ENCODE results near the gene PSD.

PSD gene

GRCh38 chr10:102402512-102402896, 16.1 kb downstream of the PSD start:
- no peak for ATAC-seq

- no peak for ATAC-seq
Measured at GRCh38 chr10:102401735-102402511, 16.7 kb downstream of the PSD start.

- ATAC-seq: no peak
Measured at GRCh38 chr10:102401342-102401654, 17.3 kb downstream of the PSD start.

- ATAC-seq: no peak
Measured at GRCh38 chr10:102400598-102401341, 17.8 kb downstream of the PSD start.

- ATAC-seq: no peak
Measured at GRCh38 chr10:102400076-102400475, 18.5 kb downstream of the PSD start.

GRCh38 chr10:102399217-102400021, 19.2 kb downstream of the PSD start:
- peak; percentile 61 to 69 for ATAC-seq

- ATAC-seq: no peak
Measured at GRCh38 chr10:102398172-102399020, 20.2 kb downstream of the PSD start.

GRCh38 chr10:102397222-102398171, 21.1 kb downstream of the PSD start:
- no peak for ATAC-seq

GRCh38 chr10:102396730-102397151, 21.8 kb downstream of the PSD start:
- ATAC-seq: no peak

- no peak for ATAC-seq
Measured at GRCh38 chr10:102396317-102396650, 22.3 kb downstream of the PSD start.

- peak; percentile 17 to 27 for ATAC-seq
Measured at GRCh38 chr10:102395400-102396316, 22.9 kb downstream of the PSD start, which contains the start of gene NFKB2. NFKB2 (plus strand) TSS chr10:102395705; CDS start chr10:102395960, 255 bp downstream.

- peak; percentile 6 to 11 for ATAC-seq
Measured at GRCh38 chr10:102394801-102395399, 23.7 kb downstream of the PSD start.

- peak; percentile 87 to 92 for ATAC-seq
Measured at GRCh38 chr10:102394079-102394800, 24.3 kb downstream of the PSD start.

GRCh38 chr10:102393411-102394078, 25.0 kb downstream of the PSD start:
- ATAC-seq: no peak

- no peak for ATAC-seq
Measured at GRCh38 chr10:102392306-102392705, 26.3 kb downstream of the PSD start.

GRCh38 chr10:102389894-102390293, 28.7 kb downstream of the PSD start:
- no peak for ATAC-seq

- ATAC-seq: no peak
Measured at GRCh38 chr10:102384606-102385429, 33.8 kb downstream of the PSD start.

Measured in activated CD4-positive, CD25-positive, alpha-beta regulatory T cell treated with anti-CD3 and anti-CD28 coated beads, Interleukin-2, amount 50 U/mL, for 24 hours (primary cell).